Neural cell (in vitro differentiated cells): Measurements from ENCODE around the gene TRPM3. TPM values are rescaled to one million over a fixed set of nuclear protein-coding genes. Genes with fewer than 3 reads are reported as not detected.

ENCODE experiments used
- H2AFZ ChIP-seq: fragments of 200-600, 300-800 bp; sonication (generic), shearing (Covaris generic); 2 replicates; pipeline ENCODE4 v1.6.0; 2014; ENCODE audit warnings: low read depth, mild to moderate bottlenecking, antibody characterized with exemption, low read length, moderate library complexity
- H3F3A ChIP-seq: fragments of 200-600 bp; shearing (Covaris generic); 2 replicates; pipeline ENCODE4 v1.6.1; 2016; ENCODE audit warnings: mild to moderate bottlenecking, moderate library complexity, mixed read lengths, antibody characterized with exemption, low read length; ENCODE audit not compliant: insufficient read depth, poor library complexity, severe bottlenecking
- H3K27ac ChIP-seq: fragments of 200-600, 300-800 bp; sonication (generic), shearing (Covaris generic); 2 replicates; pipeline ENCODE4 v1.5.1; 2014; ENCODE audit warnings: mild to moderate bottlenecking, low read length, moderate library complexity
- H3K27me3 ChIP-seq: fragments of 300-800, 200-600 bp; sonication (generic), shearing (Covaris generic); 2 replicates; pipeline ENCODE4 v1.6.0; 2014; ENCODE audit warnings: mild to moderate bottlenecking, low read depth, low read length, moderate library complexity; ENCODE audit not compliant: insufficient read depth
- H3K36me3 ChIP-seq: fragments of 300-800, 200-600 bp; sonication (generic), shearing (Covaris generic); 2 replicates; pipeline ENCODE4 v1.5.1; 2014; ENCODE audit warnings: mild to moderate bottlenecking, antibody characterized with exemption, low read length, moderate library complexity; ENCODE audit not compliant: insufficient read depth
- H3K4me2 ChIP-seq: fragments of 300-800, 200-600 bp; sonication (generic), shearing (Covaris generic); 2 replicates; pipeline ENCODE4 v1.6.0; 2014; ENCODE audit warnings: mild to moderate bottlenecking, low read length
- H3K4me3 ChIP-seq: fragments of 300-800, 200-600 bp; sonication (generic), shearing (Covaris generic); 2 replicates; pipeline ENCODE4 v1.5.1; 2014; ENCODE audit warnings: mild to moderate bottlenecking, low read length, moderate library complexity
- H3K79me2 ChIP-seq: fragments of 200-600 bp; shearing (Covaris generic); replicated peaks from 2 replicates; pipeline ENCODE4 v1.6.0; 2014; ENCODE audit warnings: mild to moderate bottlenecking, low read length, moderate library complexity; ENCODE audit not compliant: insufficient read depth
- H3K9ac ChIP-seq: fragments of 300-800, 200-600 bp; sonication (generic), shearing (Covaris generic); 2 replicates; pipeline ENCODE4 v1.6.1; 2016; ENCODE audit warnings: mild to moderate bottlenecking, low read length, mixed read lengths
- H3K9me2 ChIP-seq: fragments of 200-600 bp; shearing (Covaris generic); 2 replicates; pipeline ENCODE4 v1.6.1; 2016; ENCODE audit warnings: mild to moderate bottlenecking, low read length, mixed read lengths; ENCODE audit not compliant: insufficient read depth
- H3K9me3 ChIP-seq: fragments of 200-600, 300-800 bp; sonication (generic), shearing (Covaris generic); 2 replicates; pipeline ENCODE4 v1.6.1; 2016; ENCODE audit warnings: mild to moderate bottlenecking, mixed run types, low read length, moderate library complexity, mixed read lengths
- H4K20me1 ChIP-seq: fragments of 200-600 bp; shearing (Covaris generic); 2 replicates; pipeline ENCODE4 v1.6.1; 2016; ENCODE audit warnings: mild to moderate bottlenecking, mixed run types; ENCODE audit not compliant: insufficient read depth
- EP300 ChIP-seq: fragments of 450-650 bp; conservative IDR thresholded peaks from 2 replicates; pipeline ENCODE4 v1.6.1; 2014; ENCODE audit warnings: antibody characterized with exemption, mild to moderate bottlenecking, moderate library complexity; ENCODE audit not compliant: poor library complexity, severe bottlenecking
- EZH2 ChIP-seq: fragments of 200-600, 300-800 bp; shearing (Covaris generic), sonication (generic); IDR thresholded peaks from 2 replicates; pipeline ENCODE4 v1.6.1; 2014; ENCODE audit warnings: antibody characterized with exemption, low read length, borderline replicate concordance, mild to moderate bottlenecking; ENCODE audit not compliant: insufficient read depth, poor library complexity, severe bottlenecking
- MXI1 ChIP-seq: fragments of 450-650 bp; conservative IDR thresholded peaks from 2 replicates; pipeline ENCODE4 v1.6.1; 2014; ENCODE audit warnings: antibody characterized with exemption, mild to moderate bottlenecking; ENCODE audit not compliant: poor library complexity, severe bottlenecking
- POLR2AphosphoS5 ChIP-seq: IDR thresholded peaks from 2 replicates; pipeline ENCODE4 v1.6.1; 2012
- RAD21 ChIP-seq: fragments of 450-650 bp; conservative IDR thresholded peaks from 2 replicates; pipeline ENCODE4 v1.6.1; 2014; ENCODE audit warnings: antibody characterized with exemption, mild to moderate bottlenecking, moderate library complexity
- REST ChIP-seq: IDR thresholded peaks from 2 replicates; pipeline ENCODE4 v1.6.1; 2012; ENCODE audit warnings: borderline replicate concordance
- SMC3 ChIP-seq: fragments of 450-650 bp; conservative IDR thresholded peaks from 2 replicates; pipeline ENCODE4 v1.6.1; 2014; ENCODE audit warnings: antibody characterized with exemption, mild to moderate bottlenecking, moderate library complexity; ENCODE audit not compliant: poor library complexity
- TAF1 ChIP-seq: IDR thresholded peaks from 2 replicates; pipeline ENCODE4 v1.6.1; 2012; ENCODE audit warnings: low read depth
- polyA plus RNA-seq: library from polyadenylated mRNA; depleted of rRNA; stranded (reverse); fragments of >200 nt; gene quantifications from 2 replicates; pipeline ENCODE4 v1.2.3, GENCODE V29; 2014
- TF ChIP-seq, protein P1 (sequence below): fragments of 450-650 bp; IDR thresholded peaks from 2 replicates; pipeline ENCODE4 v1.5.1; 2014; ENCODE audit warnings: antibody characterized with exemption, mild to moderate bottlenecking, moderate library complexity; ENCODE audit not compliant: poor library complexity, severe bottlenecking

The TRPM3 gene
- polyA plus RNA-seq, 1 donor from 2014 or later = 1.3 TPM

GRCh38 chr9:70805949-70806348 is 315.5 kb downstream of the TRPM3 start:
- no peak overlapping the region for H2AFZ ChIP-seq
- TF ChIP-seq EZH2 (no peak), SMC3 (no peak), POLR2AphosphoS5 (no peak), TAF1 (no peak), MXI1 (no peak), RAD21 (no peak), REST (no peak), EP300 (no peak)
- TF ChIP-seq, protein P1, sequence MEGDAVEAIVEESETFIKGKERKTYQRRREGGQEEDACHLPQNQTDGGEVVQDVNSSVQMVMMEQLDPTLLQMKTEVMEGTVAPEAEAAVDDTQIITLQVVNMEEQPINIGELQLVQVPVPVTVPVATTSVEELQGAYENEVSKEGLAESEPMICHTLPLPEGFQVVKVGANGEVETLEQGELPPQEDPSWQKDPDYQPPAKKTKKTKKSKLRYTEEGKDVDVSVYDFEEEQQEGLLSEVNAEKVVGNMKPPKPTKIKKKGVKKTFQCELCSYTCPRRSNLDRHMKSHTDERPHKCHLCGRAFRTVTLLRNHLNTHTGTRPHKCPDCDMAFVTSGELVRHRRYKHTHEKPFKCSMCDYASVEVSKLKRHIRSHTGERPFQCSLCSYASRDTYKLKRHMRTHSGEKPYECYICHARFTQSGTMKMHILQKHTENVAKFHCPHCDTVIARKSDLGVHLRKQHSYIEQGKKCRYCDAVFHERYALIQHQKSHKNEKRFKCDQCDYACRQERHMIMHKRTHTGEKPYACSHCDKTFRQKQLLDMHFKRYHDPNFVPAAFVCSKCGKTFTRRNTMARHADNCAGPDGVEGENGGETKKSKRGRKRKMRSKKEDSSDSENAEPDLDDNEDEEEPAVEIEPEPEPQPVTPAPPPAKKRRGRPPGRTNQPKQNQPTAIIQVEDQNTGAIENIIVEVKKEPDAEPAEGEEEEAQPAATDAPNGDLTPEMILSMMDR = no peak
- H3F3A ChIP-seq = no peaks in the 10 kb centered on the region
- H3K79me2 ChIP-seq = no peaks in the 10 kb centered on the region
- H3K27me3 ChIP-seq = no peaks in the 10 kb centered on the region
- H3K4me3 ChIP-seq = no peak overlapping the region
- H3K27ac ChIP-seq = no peak overlapping the region
- H3K4me2 ChIP-seq = no peak overlapping the region
- no peaks in the 10 kb centered on the region for H3K9me3 ChIP-seq
- H3K36me3 ChIP-seq = no peaks in the 10 kb centered on the region
- no peaks in the 10 kb centered on the region for H4K20me1 ChIP-seq
- no peaks in the 10 kb centered on the region for H3K9me2 ChIP-seq
- no peak overlapping the region for H3K9ac ChIP-seq

DNA sequence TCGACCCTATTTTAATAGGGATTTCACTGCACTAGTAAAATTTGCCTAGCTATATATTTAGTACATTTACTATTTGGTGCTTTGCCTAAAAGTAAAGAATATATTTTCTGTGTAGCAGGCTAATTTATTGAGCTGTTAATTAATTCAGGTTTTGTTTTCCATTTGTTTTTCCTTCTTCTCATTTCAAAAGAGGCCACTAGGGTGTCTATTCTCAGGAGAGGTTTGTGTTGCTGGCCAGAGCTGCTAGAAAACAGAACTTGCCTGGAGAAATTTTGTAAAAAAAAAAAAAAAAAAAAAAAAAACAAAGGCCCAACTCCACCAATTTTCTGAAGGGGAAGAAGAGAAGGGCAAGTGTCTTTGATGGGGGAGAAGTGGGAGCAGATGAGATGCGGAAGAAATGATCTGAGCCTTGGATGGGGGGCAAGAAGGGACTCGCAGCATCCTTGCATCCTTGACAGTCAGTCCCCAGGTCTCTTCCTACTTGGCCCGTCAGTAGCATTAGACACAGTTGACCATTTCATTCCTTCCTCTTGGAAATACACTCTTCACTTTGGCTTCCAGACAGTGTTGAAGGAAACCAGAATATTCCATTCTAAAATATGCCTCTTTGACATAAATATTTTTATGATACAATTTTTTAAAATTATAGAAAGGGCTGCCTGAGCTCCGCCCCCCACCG is 318.5 kb downstream of the TRPM3 start:
- Histone ChIP-seq H3F3A (no peaks in the 10 kb centered on the region), H3K9ac (no peak overlapping the region), H3K79me2 (no peaks in the 10 kb centered on the region), H3K9me2 (no peaks in the 10 kb centered on the region), H3K9me3 (no peaks in the 10 kb centered on the region), H4K20me1 (no peaks in the 10 kb centered on the region), H3K27ac (no peak overlapping the region), H3K4me2 (no peak overlapping the region), H3K36me3 (no peaks in the 10 kb centered on the region), H3K27me3 (no peaks in the 10 kb centered on the region), H3K4me3 (no peak overlapping the region), H2AFZ (no peak overlapping the region)
- TF ChIP-seq MXI1 = no peak
